ENCODE results near the gene NTM.

Gene NTM

DNA sequence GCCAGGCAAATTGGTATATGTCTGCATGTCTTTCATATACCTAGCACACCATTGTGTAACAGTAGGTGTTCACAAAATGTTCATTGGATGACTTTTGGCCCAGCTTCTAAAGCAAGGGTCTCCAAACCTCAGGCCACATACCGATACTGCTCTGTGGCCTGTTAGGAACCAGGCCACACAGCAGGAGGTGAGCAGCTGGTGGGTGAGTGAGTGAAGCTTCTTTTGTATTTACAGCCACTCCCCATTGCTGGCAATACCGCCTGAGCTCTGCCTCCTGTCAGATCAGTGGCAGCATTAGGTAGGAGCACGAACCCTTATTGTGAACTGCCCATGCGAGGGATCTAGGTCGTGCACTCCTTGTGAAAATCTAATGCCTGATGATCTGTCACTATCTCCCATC lies 836.6 kb downstream of the NTM start:
- DNase-seq = no peak

GRCh38 chr11:132208477-132209055 lies 838.2 kb downstream of the NTM start:
- DNase-seq = no peak

DNA sequence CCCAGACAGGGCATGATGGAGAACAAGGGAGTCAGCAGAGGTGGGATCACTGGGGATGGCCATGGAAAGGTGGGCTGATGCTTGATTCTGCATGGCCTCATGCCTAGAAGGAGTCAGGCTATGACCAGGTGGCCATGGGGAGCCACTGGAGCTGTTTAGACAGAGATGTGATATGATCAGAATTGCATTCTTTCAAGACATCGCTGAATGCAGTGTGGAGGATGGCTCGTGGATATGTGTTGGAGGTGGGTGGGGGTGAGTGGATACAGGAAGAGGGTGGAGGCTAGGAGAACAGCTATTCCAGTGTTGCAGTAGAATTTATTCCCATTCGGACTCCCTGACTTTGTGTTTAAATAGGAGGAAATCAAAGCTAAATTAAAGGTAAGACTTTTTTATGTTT lies 841.1 kb downstream of the NTM start:
- no peak for DNase-seq

- DNase-seq = no peak
Measured at GRCh38 chr11:132217856-132218255, 847.4 kb downstream of the NTM start.

DNA sequence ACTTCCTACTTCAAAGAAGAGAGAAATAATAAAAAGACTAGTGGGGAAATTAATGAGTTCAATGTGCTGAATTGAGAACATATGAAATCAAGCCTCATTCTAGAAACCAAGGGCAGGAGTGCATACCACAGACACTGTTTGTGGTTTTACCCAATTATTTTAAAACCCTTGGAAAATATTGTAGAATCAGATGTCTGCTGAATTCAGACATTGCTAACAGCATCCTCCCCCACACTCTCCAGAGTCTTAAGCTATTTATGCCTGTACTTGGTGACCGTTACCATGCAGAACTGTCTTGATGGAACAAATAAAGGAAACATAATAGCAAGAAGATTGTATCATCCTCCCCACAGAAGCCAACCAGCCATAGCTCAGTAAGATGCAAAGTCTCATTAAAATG lies 850.1 kb downstream of the NTM start:
- DNase-seq = no peak

GRCh38 chr11:132222345-132222744 lies 851.9 kb downstream of the NTM start:
- DNase-seq = no peak

GRCh38 chr11:132226522-132226921 lies 856.1 kb downstream of the NTM start:
- no peak for DNase-seq

- no peak for DNase-seq
Measured at GRCh38 chr11:132228746-132229325, 858.4 kb downstream of the NTM start.

DNA sequence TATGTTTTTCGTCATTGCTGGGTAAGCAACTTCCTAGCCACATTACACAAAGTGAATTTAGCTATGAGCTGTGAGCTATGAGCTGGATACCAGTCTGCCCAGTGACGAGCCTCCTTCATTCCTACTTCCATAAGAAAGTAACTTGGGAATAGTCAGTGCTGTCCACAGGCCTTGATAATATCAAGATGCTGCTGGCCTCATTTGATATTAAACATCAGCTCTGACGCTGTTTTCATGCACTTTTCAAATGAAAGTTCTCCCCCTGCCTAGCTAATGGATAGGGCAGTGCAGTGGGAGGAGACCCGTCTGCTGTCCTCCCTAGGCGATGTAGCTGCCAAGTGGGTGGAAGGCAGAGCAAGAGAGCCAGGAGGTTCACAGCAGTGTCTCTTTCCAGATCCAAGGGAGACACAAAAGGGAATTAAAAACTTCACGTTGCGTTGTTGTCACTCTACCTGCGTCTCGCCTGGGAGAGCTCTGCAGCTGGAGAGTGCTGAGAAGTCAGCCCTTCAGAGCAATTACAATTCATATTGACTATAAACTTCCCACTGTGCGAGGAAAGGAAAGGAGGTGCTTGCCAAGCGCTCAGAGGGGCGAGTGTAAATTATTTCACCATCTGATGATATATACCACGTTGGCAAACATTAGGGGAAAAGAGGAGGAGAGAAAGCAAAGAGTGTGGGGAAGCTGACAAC lies 861.4 kb downstream of the NTM start:
- no peak for DNase-seq

DNA sequence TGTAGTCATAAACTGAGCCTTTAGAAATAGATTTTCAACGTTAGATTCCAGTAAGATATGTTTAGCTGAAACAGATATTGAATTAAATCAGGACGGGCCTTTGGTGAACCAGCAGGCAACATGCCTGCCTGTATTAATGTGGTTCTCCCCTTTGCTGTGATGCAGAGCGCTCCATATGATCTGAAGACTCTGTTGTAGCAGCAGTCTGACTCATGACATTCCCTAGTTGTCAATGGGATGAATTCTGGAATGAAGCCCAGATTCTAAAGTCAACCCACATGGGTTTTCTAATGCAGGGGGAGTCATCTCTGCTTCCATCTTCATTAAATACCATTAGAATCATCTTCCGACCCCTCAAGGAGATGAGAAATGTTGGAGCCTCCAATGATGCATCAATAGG lies 864.5 kb downstream of the NTM start:
- no peak for DNase-seq

GRCh38 chr11:132237781-132238180 lies 867.4 kb downstream of the NTM start:
- DNase-seq = no peak

- DNase-seq = no peak
Measured at GRCh38 chr11:132238331-132238866, 868.0 kb downstream of the NTM start.

- no peak for DNase-seq
Measured at GRCh38 chr11:132240374-132240773, 870.0 kb downstream of the NTM start.

DNA sequence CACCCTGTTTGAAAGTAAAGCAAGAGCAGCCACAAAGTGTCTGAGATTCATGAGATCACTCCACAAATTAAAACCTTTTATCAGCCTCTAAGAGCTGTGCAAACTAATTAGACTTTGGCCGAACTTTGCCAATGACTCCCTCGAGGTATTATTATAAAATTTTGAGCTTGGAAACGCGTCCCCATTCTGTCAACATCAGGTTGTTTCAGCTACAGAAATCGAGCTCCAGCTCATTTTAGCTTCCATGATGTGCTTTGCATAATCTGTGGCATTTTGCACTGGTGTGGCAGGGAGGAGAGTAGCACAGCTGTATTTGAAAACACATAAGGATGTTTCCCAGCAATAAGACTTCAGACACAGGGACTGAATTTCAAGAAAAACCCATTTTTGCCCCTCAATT lies 872.2 kb downstream of the NTM start:
- DNase-seq = no peak

DNA sequence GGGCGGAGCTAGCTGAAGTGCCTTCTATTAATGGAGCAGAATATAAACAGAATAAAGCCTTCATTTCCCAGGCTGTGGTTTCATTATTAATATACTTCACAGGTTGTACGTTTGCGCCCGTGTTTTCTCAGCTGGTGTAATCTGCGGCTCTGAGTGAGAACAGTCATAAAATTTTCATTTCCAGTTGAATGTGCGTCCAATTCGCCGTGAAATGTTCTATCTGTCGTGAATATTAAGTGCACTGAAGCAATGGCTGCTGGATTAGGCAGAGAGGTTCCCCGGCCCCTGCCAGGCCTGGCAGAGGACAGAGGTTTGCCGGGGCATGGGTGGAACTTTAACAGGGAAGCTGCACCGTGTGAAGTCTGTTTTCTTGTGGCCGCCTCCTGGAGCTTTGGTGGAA lies 874.4 kb downstream of the NTM start:
- DNase-seq = no peak

DNA sequence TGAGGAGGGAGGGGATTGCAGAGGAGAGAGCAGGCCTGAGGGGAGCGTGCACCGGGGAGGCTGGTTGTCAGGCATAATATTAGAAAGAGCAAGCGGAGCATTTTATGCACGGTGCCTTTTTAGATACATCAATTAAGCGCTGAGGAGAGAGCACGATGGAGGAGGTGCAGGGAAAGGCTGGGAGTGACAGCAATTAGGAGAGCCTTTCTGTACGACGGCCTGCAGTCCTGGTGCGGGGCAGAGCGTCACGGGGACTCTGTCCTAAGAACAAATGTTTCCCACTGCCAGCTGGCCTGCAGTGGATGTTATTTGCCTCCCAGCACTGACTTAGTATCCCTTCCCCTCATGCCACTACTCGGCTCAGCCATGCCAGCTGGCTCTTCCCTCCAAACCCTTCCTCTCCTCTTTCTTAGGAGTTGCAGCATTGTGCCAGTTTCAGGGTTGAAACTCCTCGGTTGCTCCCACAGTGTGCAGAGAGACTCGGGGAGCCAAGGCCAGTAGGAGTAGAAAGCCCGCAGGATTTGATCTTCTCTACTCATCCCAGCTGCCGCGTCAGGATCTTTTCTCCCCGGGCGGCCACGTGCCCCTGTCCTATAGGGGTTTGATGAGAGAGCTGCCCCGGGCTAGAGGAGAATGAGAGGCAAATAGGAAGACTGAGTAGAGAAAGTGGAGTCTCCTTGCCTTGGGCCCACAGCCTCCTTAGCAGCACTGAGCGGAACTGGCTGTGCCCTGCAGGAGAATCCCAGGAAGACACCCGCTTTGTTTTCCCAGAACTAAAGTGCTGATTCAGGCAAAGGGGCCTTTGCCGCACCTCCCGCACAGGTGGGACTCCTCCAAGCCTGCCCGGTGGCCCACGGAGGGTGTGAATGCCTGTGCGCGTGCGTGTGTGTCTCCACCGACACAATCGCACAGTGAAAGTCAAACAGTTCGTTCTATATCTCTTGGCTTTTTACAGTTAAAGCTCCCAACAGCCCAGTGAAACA lies 875.3 kb downstream of the NTM start:
- no peak for DNase-seq

DNA sequence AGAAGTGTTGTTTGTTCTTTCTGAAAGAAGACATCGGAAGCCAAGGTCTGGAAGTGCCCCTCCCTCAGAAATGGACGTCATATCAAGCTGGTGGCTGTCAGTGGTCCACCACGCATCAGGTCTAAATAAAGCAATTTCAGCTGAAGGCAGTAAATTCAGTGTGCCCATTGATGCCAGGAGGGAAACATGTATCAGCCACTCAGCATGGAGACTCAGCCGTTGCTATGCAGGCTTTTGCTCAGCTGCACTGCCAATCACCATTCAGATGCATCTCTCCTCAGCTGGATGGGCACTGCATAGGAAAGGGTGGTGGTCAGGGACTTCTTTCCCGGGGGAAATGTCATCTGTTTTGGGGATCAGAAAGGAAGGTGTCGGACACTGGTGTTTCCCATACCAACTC lies 878.2 kb downstream of the NTM start:
- no peak for DNase-seq

DNA sequence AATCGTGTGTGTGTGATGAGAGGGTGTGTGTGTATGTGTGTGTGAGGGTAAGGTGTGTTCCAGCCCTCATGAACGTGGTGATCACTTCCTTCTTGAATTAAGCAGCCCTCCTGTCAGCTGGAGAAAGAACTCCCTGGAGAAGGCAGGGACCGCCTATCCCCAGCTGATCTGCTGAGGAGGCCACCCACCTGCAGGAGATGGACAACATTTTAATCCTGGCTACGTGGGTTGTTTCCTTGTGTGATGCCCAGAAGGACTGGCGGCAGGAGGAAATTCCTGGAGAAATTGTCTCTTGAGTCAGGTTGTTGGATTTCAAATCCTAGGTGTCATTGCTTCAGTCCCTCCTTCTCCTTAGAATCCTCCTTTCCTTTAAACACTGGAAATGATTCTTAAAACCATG lies 878.8 kb downstream of the NTM start:
- no peak for DNase-seq

DNA sequence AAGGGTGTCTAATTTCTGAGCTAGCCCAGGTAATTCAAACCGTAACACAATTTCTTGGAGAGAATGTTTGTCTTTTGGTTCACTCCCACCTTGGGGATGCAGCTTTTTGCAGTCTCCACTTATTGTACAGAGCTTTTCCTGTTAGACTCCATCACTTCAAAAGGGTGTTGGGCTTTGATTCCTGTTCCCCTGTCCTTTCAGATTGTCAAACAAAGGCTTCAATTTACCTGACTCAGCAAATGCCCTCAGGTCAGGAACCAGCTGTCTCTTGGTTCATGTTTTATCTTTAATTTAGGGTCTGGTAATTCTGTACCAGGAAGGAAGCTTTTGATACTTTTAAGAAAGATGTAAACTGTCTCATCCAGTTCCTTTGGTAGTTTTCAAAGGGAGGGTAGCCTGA lies 880.6 kb downstream of the NTM start:
- DNase-seq = no peak

GRCh38 chr11:132253469-132254264 lies 883.3 kb downstream of the NTM start:
- no peak for DNase-seq

DNA sequence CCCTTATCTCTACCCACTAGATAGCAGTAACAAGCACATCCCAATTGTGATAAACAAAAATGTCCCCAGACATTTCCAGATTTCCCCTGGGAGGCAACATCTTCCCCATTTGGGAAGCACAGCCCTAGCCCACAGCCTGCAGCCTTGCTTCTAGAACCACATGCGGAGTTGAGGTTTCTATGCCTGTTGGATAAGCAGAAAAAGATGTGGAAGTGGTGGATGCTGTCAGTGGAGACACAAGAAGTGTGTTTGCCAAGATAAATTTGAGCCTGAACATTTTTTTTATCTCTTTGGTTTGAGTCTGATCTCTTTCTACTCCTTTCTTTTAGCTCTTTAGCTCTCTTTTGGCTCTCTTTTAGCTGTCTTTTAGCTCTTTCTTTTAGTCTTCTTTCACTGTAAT lies 884.5 kb downstream of the NTM start:
- no peak for DNase-seq

DNA sequence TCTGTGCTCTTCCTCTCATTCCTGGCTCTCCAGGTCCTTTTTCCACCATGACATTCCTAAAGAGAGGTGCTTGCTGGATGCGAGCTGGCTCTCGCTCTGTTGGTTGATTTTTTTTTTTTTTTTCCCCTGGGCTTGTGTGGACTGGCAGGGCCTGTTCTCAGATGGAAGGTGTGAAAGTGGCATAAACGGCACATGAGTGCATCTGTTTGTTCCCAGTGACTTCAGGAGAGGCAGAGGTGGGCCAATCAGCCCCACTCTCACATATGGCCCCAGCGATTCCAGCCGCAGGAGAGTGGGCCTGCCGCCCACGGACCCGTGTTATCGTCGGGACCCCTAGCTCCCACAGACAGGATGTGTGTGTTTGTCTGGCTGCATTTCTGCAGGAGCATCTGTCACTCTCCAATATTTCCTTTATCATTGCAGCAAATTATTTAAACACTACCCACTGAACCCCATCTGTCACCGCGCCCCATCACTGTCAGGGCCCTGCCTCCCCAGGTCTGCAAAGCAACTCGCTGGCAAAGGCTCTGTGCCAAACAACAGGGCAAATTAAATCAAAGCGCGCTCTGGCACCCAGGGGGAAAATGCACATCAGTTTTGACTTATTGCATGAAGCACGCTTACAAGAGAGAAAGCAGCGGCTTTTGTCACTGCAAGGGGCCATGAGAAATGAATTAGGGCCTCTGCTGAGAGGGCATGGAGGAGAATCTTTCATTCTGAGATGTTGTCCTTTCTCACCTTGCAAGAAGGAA lies 886.3 kb downstream of the NTM start:
- no peak for DNase-seq
